ENCODE data around the gene GPR37.

Gene GPR37

GRCh38 chr7:124785994-124786393 lies 20.4 kb upstream of the GPR37 start:
- Histone ChIP-seq H3K9ac (ENCODE audit: low read depth, low read length) (no peak overlapping the region), H3K9me3 (ENCODE audit: control insufficient read depth, insufficient read depth, low read length) (no peaks in the 10 kb centered on the region), H3K36me3 (ENCODE audit: insufficient read depth, low read length) (no peaks in the 10 kb centered on the region), H3K4me1 (ENCODE audit: insufficient read depth, low read length) (peaks cover 12% of the 10 kb centered on the region)

GRCh38 chr7:124784879-124785818 lies 19.6 kb upstream of the GPR37 start:
- no peak overlapping the region for H3K9ac ChIP-seq (ENCODE audit: low read depth, low read length)
- H3K4me1 ChIP-seq (ENCODE audit: insufficient read depth, low read length), result peaks cover 12% of the 10 kb centered on the region
- no peaks in the 10 kb centered on the region for H3K9me3 ChIP-seq (ENCODE audit: control insufficient read depth, insufficient read depth, low read length)
- no peaks in the 10 kb centered on the region for H3K36me3 ChIP-seq (ENCODE audit: insufficient read depth, low read length)

GRCh38 chr7:124783271-124783670 lies 17.7 kb upstream of the GPR37 start:
- H3K9me3 ChIP-seq (ENCODE audit: control insufficient read depth, insufficient read depth, low read length), result no peaks in the 10 kb centered on the region
- no peak overlapping the region for H3K9ac ChIP-seq (ENCODE audit: low read depth, low read length)
- peaks cover 12% of the 10 kb centered on the region for H3K4me1 ChIP-seq (ENCODE audit: insufficient read depth, low read length)
- H3K36me3 ChIP-seq (ENCODE audit: insufficient read depth, low read length), result no peaks in the 10 kb centered on the region

- Histone ChIP-seq H3K9me3 (ENCODE audit: control insufficient read depth, insufficient read depth, low read length) (no peaks in the 10 kb centered on the region), H3K4me1 (ENCODE audit: insufficient read depth, low read length) (peaks cover 12% of the 10 kb centered on the region), H3K36me3 (ENCODE audit: insufficient read depth, low read length) (no peaks in the 10 kb centered on the region), H3K9ac (ENCODE audit: low read depth, low read length) (no peak overlapping the region)
Observed at GRCh38 chr7:124781907-124782734, 16.5 kb upstream of the GPR37 start.

- Histone ChIP-seq H3K9ac (ENCODE audit: low read depth, low read length) (no peak overlapping the region), H3K9me3 (ENCODE audit: control insufficient read depth, insufficient read depth, low read length) (no peaks in the 10 kb centered on the region), H3K4me1 (ENCODE audit: insufficient read depth, low read length) (peaks cover 12% of the 10 kb centered on the region), H3K36me3 (ENCODE audit: insufficient read depth, low read length) (no peaks in the 10 kb centered on the region)
Observed at GRCh38 chr7:124781418-124781817, 15.8 kb upstream of the GPR37 start.

GRCh38 chr7:124780608-124781007 lies 15.0 kb upstream of the GPR37 start:
- H3K9me3 ChIP-seq (ENCODE audit: control insufficient read depth, insufficient read depth, low read length), result no peaks in the 10 kb centered on the region
- H3K4me1 ChIP-seq (ENCODE audit: insufficient read depth, low read length), result peaks cover 12% of the 10 kb centered on the region
- H3K9ac ChIP-seq (ENCODE audit: low read depth, low read length), result no peak overlapping the region
- H3K36me3 ChIP-seq (ENCODE audit: insufficient read depth, low read length), result no peaks in the 10 kb centered on the region

GRCh38 chr7:124780056-124780455 lies 14.5 kb upstream of the GPR37 start:
- Histone ChIP-seq H3K9me3 (ENCODE audit: control insufficient read depth, insufficient read depth, low read length) (no peaks in the 10 kb centered on the region), H3K36me3 (ENCODE audit: insufficient read depth, low read length) (no peaks in the 10 kb centered on the region)

GRCh38 chr7:124779620-124780019 lies 14.0 kb upstream of the GPR37 start:
- no peak overlapping the region for H3K9ac ChIP-seq (ENCODE audit: low read depth, low read length)
- H3K9me3 ChIP-seq (ENCODE audit: control insufficient read depth, insufficient read depth, low read length), result no peaks in the 10 kb centered on the region
- H3K4me1 ChIP-seq (ENCODE audit: insufficient read depth, low read length), result peaks cover 12% of the 10 kb centered on the region
- H3K36me3 ChIP-seq (ENCODE audit: insufficient read depth, low read length), result no peaks in the 10 kb centered on the region

More at GRCh38 chr7:124780056-124780455, 14.5 kb upstream of the GPR37 start:
- Histone ChIP-seq H3K4me1 (ENCODE audit: insufficient read depth, low read length) (peaks cover 12% of the 10 kb centered on the region), H3K9ac (ENCODE audit: low read depth, low read length) (no peak overlapping the region)

GRCh38 chr7:124779194-124779593 lies 13.6 kb upstream of the GPR37 start:
- H3K9me3 ChIP-seq (ENCODE audit: control insufficient read depth, insufficient read depth, low read length), result no peaks in the 10 kb centered on the region
- no peaks in the 10 kb centered on the region for H3K36me3 ChIP-seq (ENCODE audit: insufficient read depth, low read length)
- peaks cover 12% of the 10 kb centered on the region for H3K4me1 ChIP-seq (ENCODE audit: insufficient read depth, low read length)
- H3K9ac ChIP-seq (ENCODE audit: low read depth, low read length), result no peak overlapping the region

- H3K9me3 ChIP-seq (ENCODE audit: control insufficient read depth, insufficient read depth, low read length), result no peaks in the 10 kb centered on the region
- peaks cover 8% of the 10 kb centered on the region for H3K4me1 ChIP-seq (ENCODE audit: insufficient read depth, low read length)
- no peaks in the 10 kb centered on the region for H3K36me3 ChIP-seq (ENCODE audit: insufficient read depth, low read length)
- H3K9ac ChIP-seq (ENCODE audit: low read depth, low read length), result no peak overlapping the region
Observed at GRCh38 chr7:124777268-124777667, 11.7 kb upstream of the GPR37 start.

GRCh38 chr7:124776153-124776552 lies 10.6 kb upstream of the GPR37 start:
- Histone ChIP-seq H3K4me1 (ENCODE audit: insufficient read depth, low read length) (no peaks in the 10 kb centered on the region), H3K36me3 (ENCODE audit: insufficient read depth, low read length) (no peaks in the 10 kb centered on the region), H3K9me3 (ENCODE audit: control insufficient read depth, insufficient read depth, low read length) (no peaks in the 10 kb centered on the region), H3K9ac (ENCODE audit: low read depth, low read length) (no peak overlapping the region)

- no peaks in the 10 kb centered on the region for H3K9me3 ChIP-seq (ENCODE audit: control insufficient read depth, insufficient read depth, low read length)
- H3K9ac ChIP-seq (ENCODE audit: low read depth, low read length), result no peak overlapping the region
- H3K4me1 ChIP-seq (ENCODE audit: insufficient read depth, low read length), result no peaks in the 10 kb centered on the region
- H3K36me3 ChIP-seq (ENCODE audit: insufficient read depth, low read length), result no peaks in the 10 kb centered on the region
Observed at GRCh38 chr7:124775422-124775821, 9.8 kb upstream of the GPR37 start.

GRCh38 chr7:124773938-124774337 lies 8.3 kb upstream of the GPR37 start:
- Histone ChIP-seq H3K36me3 (ENCODE audit: insufficient read depth, low read length) (no peaks in the 10 kb centered on the region), H3K9me3 (ENCODE audit: control insufficient read depth, insufficient read depth, low read length) (no peaks in the 10 kb centered on the region), H3K4me1 (ENCODE audit: insufficient read depth, low read length) (no peaks in the 10 kb centered on the region), H3K9ac (ENCODE audit: low read depth, low read length) (no peak overlapping the region)

GRCh38 chr7:124773339-124773738 lies 7.7 kb upstream of the GPR37 start:
- H3K4me1 ChIP-seq (ENCODE audit: insufficient read depth, low read length), result no peaks in the 10 kb centered on the region
- no peaks in the 10 kb centered on the region for H3K36me3 ChIP-seq (ENCODE audit: insufficient read depth, low read length)
- H3K9ac ChIP-seq (ENCODE audit: low read depth, low read length), result no peak overlapping the region

GRCh38 chr7:124769136-124769535 lies 3.5 kb upstream of the GPR37 start:
- no peaks in the 10 kb centered on the region for H3K4me1 ChIP-seq (ENCODE audit: insufficient read depth, low read length)
- H3K9me3 ChIP-seq (ENCODE audit: control insufficient read depth, insufficient read depth, low read length), result no peaks in the 10 kb centered on the region
- no peak overlapping the region for H3K9ac ChIP-seq (ENCODE audit: low read depth, low read length)
- H3K36me3 ChIP-seq (ENCODE audit: insufficient read depth, low read length), result no peaks in the 10 kb centered on the region

More at GRCh38 chr7:124773339-124773738, 7.7 kb upstream of the GPR37 start:
- no peaks in the 10 kb centered on the region for H3K9me3 ChIP-seq (ENCODE audit: control insufficient read depth, insufficient read depth, low read length)

Measured in ES-I3 (cell line).